IMR-90 (cell line): ENCODE results near the gene FRYL. TPM values are rescaled to one million over a fixed set of nuclear protein-coding genes. Genes with fewer than 3 reads are reported as not detected.
"Not testable (repeated sequence)": the region's sequence is repeated elsewhere in the genome, so short reads cannot be mapped to it uniquely, and the experiment has no call there.

Source experiments
- ATAC-seq: fragments of 200-7000 bp; cut with Tn5 transposase; 2 replicates; pipeline ENCODE4 v1.9.1; 2020; ENCODE audit warnings: low read depth, mild to moderate bottlenecking, moderate library complexity
- BruUV-seq: library from RNA; stranded (reverse); fragments of 400-500 nt; replicated peaks from 2 replicates; lab custom pipeline; 2021; lab: Mats Ljungman, UMichigan
- CTCF ChIA-PET: fragments of 300-600 bp; formaldehyde crosslinking; extraction: SDS; loops from one replicate; lab custom pipeline; 2021; ENCODE audit warnings: antibody characterized with exemption; lab: Yijun Ruan, JAX
- POLR2A ChIA-PET: fragments of 300-600 bp; sonication (Branson Sonifier 250); formaldehyde crosslinking; loops from one replicate; lab custom pipeline; 2022; ENCODE audit warnings: antibody characterized with exemption; ENCODE audit not compliant: unreplicated experiment; lab: Charles Lee
- DNase-seq: peaks from one replicate; pipeline ENCODE4 v3.0.0; 2013
- H2AFZ ChIP-seq: replicated peaks from 2 replicates; pipeline ENCODE3; 2013; ENCODE audit warnings: low read length, mild to moderate bottlenecking; ENCODE audit not compliant: poor library complexity
- H2AK5ac ChIP-seq: 2 replicates; pipeline ENCODE4 v1.6.1; 2013; ENCODE audit warnings: low read depth, low read length, inconsistent platforms
- H2AK9ac ChIP-seq: replicated peaks from 2 replicates; pipeline ENCODE3; 2013; ENCODE audit warnings: mild to moderate bottlenecking, low read depth, low read length, moderate library complexity; ENCODE audit not compliant: poor library complexity
- H2BK120ac ChIP-seq: 2 replicates; pipeline ENCODE4 v1.6.1; 2013; ENCODE audit warnings: low read depth, low read length, inconsistent platforms
- H2BK15ac ChIP-seq: 3 replicates; pipeline ENCODE4 v1.6.1; 2013; ENCODE audit warnings: low read depth, low read length, inconsistent platforms
- H2BK20ac ChIP-seq: 2 replicates; pipeline ENCODE4 v1.6.1; 2013; ENCODE audit warnings: low read depth, mild to moderate bottlenecking, inconsistent platforms, low read length, moderate library complexity
- H2BK5ac ChIP-seq: 2 replicates; pipeline ENCODE4 v1.6.1; 2013; ENCODE audit warnings: mild to moderate bottlenecking, low read depth, low read length, inconsistent platforms; ENCODE audit not compliant: poor library complexity, severe bottlenecking
- H3K14ac ChIP-seq: replicated peaks from 2 replicates; pipeline ENCODE4 v1.6.1; 2013; ENCODE audit warnings: low read depth, low read length, inconsistent platforms
- H3K18ac ChIP-seq: 2 replicates; pipeline ENCODE4 v1.6.1; 2013; ENCODE audit warnings: low read depth, low read length, control low read depth
- H3K23ac ChIP-seq: 2 replicates; pipeline ENCODE4 v1.6.1; 2013; ENCODE audit warnings: low read depth, low read length, inconsistent platforms
- H3K27ac ChIP-seq: 2 replicates; pipeline ENCODE4 v1.5.1; 2013; ENCODE audit warnings: mild to moderate bottlenecking, control low read depth, low read length; ENCODE audit not compliant: insufficient read depth
- H3K27me3 ChIP-seq: 2 replicates; pipeline ENCODE4 v1.6.1; 2013; ENCODE audit warnings: low read length; ENCODE audit not compliant: control insufficient read depth, insufficient read depth
- H3K36me3 ChIP-seq: 2 replicates; pipeline ENCODE4 v1.6.1; 2013; ENCODE audit warnings: low read length, mixed read lengths; ENCODE audit not compliant: control insufficient read depth, insufficient read depth
- H3K4ac ChIP-seq: 2 replicates; pipeline ENCODE4 v1.6.1; 2013; ENCODE audit warnings: low read depth, low read length, inconsistent platforms
- H3K4me1 ChIP-seq: 2 replicates; pipeline ENCODE4 v1.6.1; 2013; ENCODE audit warnings: low read length, mixed read lengths; ENCODE audit not compliant: control insufficient read depth, insufficient read depth
- H3K4me2 ChIP-seq: 2 replicates; pipeline ENCODE4 v1.6.1; 2013; ENCODE audit warnings: low read depth, mild to moderate bottlenecking, control low read depth, low read length, moderate library complexity
- H3K4me3 ChIP-seq: 2 replicates; pipeline ENCODE4 v1.5.1; 2013; ENCODE audit warnings: low read depth, mild to moderate bottlenecking, control low read depth, low read length, moderate library complexity; ENCODE audit not compliant: insufficient read depth
- H3K56ac ChIP-seq: 2 replicates; pipeline ENCODE4 v1.6.1; 2013; ENCODE audit warnings: low read length, inconsistent platforms; ENCODE audit not compliant: insufficient read depth; ENCODE audit errors: extremely low read depth
- H3K79me1 ChIP-seq, 2 experiments: 2 replicates each; pipeline ENCODE4 v1.6.1; 2013; ENCODE audit warnings: low read length in 2 of 2, inconsistent platforms in 1 of 2, low read depth in 1 of 2
- H3K9ac ChIP-seq: 2 replicates; pipeline ENCODE4 v1.6.1; 2013; ENCODE audit warnings: low read depth, low read length, control low read depth
- H3K9me1 ChIP-seq: 2 replicates; pipeline ENCODE4 v1.6.1; 2013; ENCODE audit warnings: low read length, inconsistent platforms; ENCODE audit not compliant: insufficient read depth
- H3K9me3 ChIP-seq: 2 replicates; pipeline ENCODE4 v1.6.1; 2013; ENCODE audit warnings: low read length; ENCODE audit not compliant: control insufficient read depth, insufficient read depth
- H4K20me1 ChIP-seq: 2 replicates; pipeline ENCODE4 v1.6.1; 2013; ENCODE audit warnings: low read length, inconsistent platforms; ENCODE audit not compliant: insufficient read depth
- H4K5ac ChIP-seq: 2 replicates; pipeline ENCODE4 v1.6.1; 2013; ENCODE audit warnings: mild to moderate bottlenecking, low read depth, low read length, control low read depth
- H4K8ac ChIP-seq, 2 experiments: 2 replicates each; pipeline ENCODE4 v1.6.1; 2013; ENCODE audit warnings: low read depth in 2 of 2, low read length in 2 of 2, control low read depth in 1 of 2, inconsistent platforms in 1 of 2
- H4K91ac ChIP-seq: 2 replicates; pipeline ENCODE4 v1.6.1; 2013; ENCODE audit warnings: low read depth, low read length, inconsistent platforms; ENCODE audit not compliant: insufficient read depth
- WGBS, 2 experiments: methylation state at CpG; one replicate each; pipeline versions ENCODE4 v1.1.5 to v1.1.7; 2013; ENCODE audit warnings: missing lambda C conversion rate in 2 of 2; ENCODE audit not compliant: insufficient read length in 1 of 2; ENCODE audit errors: extremely low coverage in 2 of 2; 5-methylcytosine and 5-hydroxymethylcytosine counted together
- dilution Hi-C: fragments of 300-500 bp; cut with HindIII; formaldehyde crosslinking; loops from one replicate; pipeline ENCODE4 v1.14.3; 2018; ENCODE audit warnings: low sequenced_read_pairs; ENCODE audit not compliant: unreplicated experiment
- in situ Hi-C: fragments of 300-500 bp; cut with MboI; formaldehyde crosslinking; loops from 3 replicates; pipeline ENCODE4 v1.14.3; 2019; ENCODE audit warnings: low sequenced_read_pairs, inconsistent platforms, mixed read lengths
- intact Hi-C: fragments of 100-400 bp; cut with micrococcal nuclease; formaldehyde crosslinking; loops from 2 replicates; pipeline ENCODE4 v1.10.0; 2022
- polyA plus RNA-seq, 3 experiments: library from polyadenylated mRNA; depleted of rRNA; stranded (reverse); fragments of >200 nt; gene quantifications; 2 replicates each; pipeline ENCODE4 v1.2.3, GENCODE V29; 2012; ENCODE audit warnings: low replicate concordance in 1 of 3
- total RNA-seq: library from RNA; depleted of rRNA; stranded (reverse); fragments of >200 nt; gene quantifications from 2 replicates; pipeline ENCODE4 v1.2.3, GENCODE V29; 2012

FRYL gene
- total and polyA plus RNA-seq, 2 of the 4 experiments (the other 2 are of a cell fraction), result 9.9 to 77.4 TPM

GRCh38 chr4:48816297-48816696, 36.2 kb upstream of the FRYL start:
- CTCF ChIA-PET, intact Hi-C loops: not testable (repeated sequence)

More at GRCh38 chr4:48816297-48816696, 36.2 kb upstream of the FRYL start:
- H3K4me2 ChIP-seq, H3K9me3 ChIP-seq, POLR2A ChIA-PET, H3K56ac ChIP-seq, H4K20me1 ChIP-seq, H2BK15ac ChIP-seq, H2AK5ac ChIP-seq, BruUV-seq, H2AFZ ChIP-seq, H3K9me1 ChIP-seq, H4K8ac ChIP-seq, H2BK20ac ChIP-seq, H2AK9ac ChIP-seq, H3K4me3 ChIP-seq, H3K9ac ChIP-seq, DNase-seq, H2BK5ac ChIP-seq, H3K4me1 ChIP-seq, H3K27me3 ChIP-seq, H4K5ac ChIP-seq, H4K91ac ChIP-seq, H3K79me1 ChIP-seq, H3K36me3 ChIP-seq, H3K27ac ChIP-seq, H3K4ac ChIP-seq, in situ Hi-C loops, dilution Hi-C loops, ATAC-seq, H3K14ac ChIP-seq, H3K23ac ChIP-seq, H2BK120ac ChIP-seq, H3K18ac ChIP-seq: not testable (repeated sequence)
- no CpG with 5 or more reads among the region's 7 CpGs for WGBS, 2 experiments
